ENCODE results near the gene CIB2. TPM values are rescaled to one million over a fixed set of nuclear protein-coding genes. Genes with fewer than 3 reads are reported as not detected.

Gene CIB2
- total RNA-seq, 1 experiment from 2014 or later, result 5.8 TPM

DNA sequence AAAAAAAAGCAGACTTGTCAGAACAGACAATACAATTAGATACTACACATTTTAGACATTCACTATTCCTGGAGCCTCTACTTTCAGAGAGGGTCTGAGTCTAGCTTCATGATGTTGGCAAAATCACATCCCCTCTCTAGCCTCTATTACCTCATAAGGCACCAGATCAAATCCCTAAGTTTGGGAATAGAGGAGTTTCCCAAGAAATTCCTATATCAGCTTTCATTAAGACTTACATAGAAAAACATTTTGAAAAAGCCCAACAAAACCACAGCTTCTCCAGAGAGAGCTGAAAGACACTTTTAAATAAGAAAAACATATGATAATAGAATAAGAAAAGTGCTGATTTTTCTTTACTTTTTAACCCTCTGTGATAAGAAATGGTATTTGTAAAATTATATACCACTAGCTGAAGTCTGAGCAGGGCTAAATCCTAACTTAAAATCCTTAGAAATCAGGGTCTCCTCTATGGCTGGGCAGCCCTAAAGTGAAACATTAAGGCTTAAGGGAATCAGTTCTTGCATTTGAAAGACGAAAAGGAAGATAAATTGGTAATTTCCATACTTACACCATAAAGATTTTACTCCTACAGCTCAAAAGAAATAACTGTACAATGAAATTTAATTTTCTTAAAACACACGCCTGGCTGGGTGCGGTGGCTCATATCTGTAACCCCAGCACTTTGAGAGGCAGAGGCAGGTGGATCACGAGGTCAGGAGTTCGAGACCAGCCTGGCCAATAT, 58.0 kb downstream of the CIB2 start:
- no peak for TF ChIP-seq EZH2 (IDR thresholded peaks at IDR 0.05; ENCODE audit: low read depth)
- TF ChIP-seq, protein P1, sequence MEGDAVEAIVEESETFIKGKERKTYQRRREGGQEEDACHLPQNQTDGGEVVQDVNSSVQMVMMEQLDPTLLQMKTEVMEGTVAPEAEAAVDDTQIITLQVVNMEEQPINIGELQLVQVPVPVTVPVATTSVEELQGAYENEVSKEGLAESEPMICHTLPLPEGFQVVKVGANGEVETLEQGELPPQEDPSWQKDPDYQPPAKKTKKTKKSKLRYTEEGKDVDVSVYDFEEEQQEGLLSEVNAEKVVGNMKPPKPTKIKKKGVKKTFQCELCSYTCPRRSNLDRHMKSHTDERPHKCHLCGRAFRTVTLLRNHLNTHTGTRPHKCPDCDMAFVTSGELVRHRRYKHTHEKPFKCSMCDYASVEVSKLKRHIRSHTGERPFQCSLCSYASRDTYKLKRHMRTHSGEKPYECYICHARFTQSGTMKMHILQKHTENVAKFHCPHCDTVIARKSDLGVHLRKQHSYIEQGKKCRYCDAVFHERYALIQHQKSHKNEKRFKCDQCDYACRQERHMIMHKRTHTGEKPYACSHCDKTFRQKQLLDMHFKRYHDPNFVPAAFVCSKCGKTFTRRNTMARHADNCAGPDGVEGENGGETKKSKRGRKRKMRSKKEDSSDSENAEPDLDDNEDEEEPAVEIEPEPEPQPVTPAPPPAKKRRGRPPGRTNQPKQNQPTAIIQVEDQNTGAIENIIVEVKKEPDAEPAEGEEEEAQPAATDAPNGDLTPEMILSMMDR (conservative IDR thresholded peaks at IDR 0.05), result no peak
- H3K9me3 ChIP-seq (ENCODE audit: insufficient read depth, low read depth), result no peaks in the 10 kb centered on the region
- 0 out of 2 replicates have a peak, but pooled peaks cover 15% of the 10 kb centered on the region for H3K79me2 ChIP-seq (ENCODE audit: low read depth)
- intact Hi-C loops (cut with micrococcal nuclease; ENCODE audit: unreplicated experiment), result no loop called here
- H3K27me3 ChIP-seq (ENCODE audit: insufficient read depth, low read depth), result no peaks in the 10 kb centered on the region
- CTCF ChIA-PET, result no interaction called here
- H3K4me3 ChIP-seq, result no peak overlapping the region
- no peak overlapping the region for H3K4me2 ChIP-seq
- H3F3A ChIP-seq (ENCODE audit: insufficient read depth, low read depth), result no peaks in the 10 kb centered on the region
- POLR2A ChIA-PET (ENCODE audit: unreplicated experiment), result interaction anchor here (0.5 kb wide), 1 partner anchor 11 kb away, joined by 10 read pairs; no protein-coding TSS in a partner anchor
- no TSS peak for BruUV-seq (replicated peaks)
- no peaks in the 10 kb centered on the region for H3K9me2 ChIP-seq (ENCODE audit: insufficient read depth)
- H2AFZ ChIP-seq, result no peak overlapping the region
- no peaks in the 10 kb centered on the region for H4K20me1 ChIP-seq (ENCODE audit: insufficient read depth)
- no peaks in the 10 kb centered on the region for H3K36me3 ChIP-seq (ENCODE audit: low read depth)
- no peak for DNase-seq
- H3K4me1 ChIP-seq (replicated peaks; ENCODE audit: insufficient read depth), result peaks cover 17% of the 10 kb centered on the region
- H3K27ac ChIP-seq, result no peak overlapping the region

DNA sequence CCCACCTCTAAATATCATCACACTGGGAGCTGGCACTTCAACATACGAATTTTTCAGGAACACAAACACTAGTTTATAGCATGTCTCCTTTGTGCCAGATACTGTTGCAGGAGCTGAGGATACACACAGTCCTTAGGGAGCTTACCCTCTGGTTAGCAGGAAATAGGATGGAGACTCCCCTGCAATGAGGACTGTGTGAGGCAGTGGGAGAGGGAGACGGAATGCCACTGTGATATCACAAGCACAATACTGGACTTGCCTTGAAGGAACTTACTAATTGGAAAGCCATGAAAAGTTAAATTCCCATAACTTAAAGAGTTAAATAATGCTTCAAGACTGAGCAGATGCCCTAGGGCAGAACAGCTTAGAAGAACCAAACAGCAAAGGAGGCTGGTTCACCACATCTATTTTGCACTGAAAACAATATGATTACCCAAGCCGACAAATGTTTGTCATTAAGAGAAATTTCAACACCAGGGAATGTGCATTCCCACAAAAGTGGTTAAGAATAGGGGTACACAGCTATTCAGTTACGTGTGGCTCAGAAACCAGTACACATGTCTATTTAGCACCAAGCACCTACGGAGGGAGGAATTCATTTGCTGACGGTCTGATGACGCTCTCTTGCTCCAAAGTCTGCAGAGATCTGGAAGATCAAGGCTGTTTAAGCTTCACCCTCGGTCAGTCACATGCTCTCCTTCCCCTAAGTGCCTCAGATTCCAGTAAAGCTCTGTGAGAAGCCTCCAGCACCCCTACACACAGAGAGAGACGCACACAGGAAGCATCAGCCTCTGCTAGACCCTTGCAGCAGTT, 59.0 kb downstream of the CIB2 start:
- POLR2A ChIA-PET (ENCODE audit: unreplicated experiment), result interaction anchor here (0.5 kb wide), 1 partner anchor 21 kb away, joined by 3 read pairs; no protein-coding TSS in a partner anchor

DNA sequence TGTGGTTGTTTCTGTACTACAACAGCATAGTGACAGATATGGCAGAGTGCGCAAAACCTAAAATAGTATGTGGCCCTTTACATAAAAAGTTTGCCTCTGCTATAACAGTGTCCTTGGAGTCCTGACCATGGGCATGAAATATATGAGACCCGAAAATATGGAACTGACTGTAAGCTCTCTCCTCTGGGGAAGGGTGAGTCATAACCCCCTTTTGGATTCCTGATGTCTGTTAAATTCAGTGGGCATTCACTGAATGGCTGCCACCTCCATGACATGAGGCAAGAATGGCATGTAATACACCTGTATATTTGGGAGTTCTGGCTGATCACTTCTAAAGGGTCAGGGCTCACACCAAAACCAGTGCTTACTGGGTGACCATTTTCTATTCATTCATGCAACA, 59.9 kb downstream of the CIB2 start:
- no peak overlapping the region for H3K4me2 ChIP-seq
- H3K79me2 ChIP-seq (ENCODE audit: low read depth), result 0 out of 2 replicates have a peak, but pooled peaks cover 10% of the 10 kb centered on the region
- no peak overlapping the region for H3K4me3 ChIP-seq
- no peak overlapping the region for H3K27ac ChIP-seq
- intact Hi-C loops (cut with micrococcal nuclease; ENCODE audit: unreplicated experiment), result no loop called here
- TF ChIP-seq, protein P1 (conservative IDR thresholded peaks at IDR 0.05), result no peak
- no peak for TF ChIP-seq EZH2 (IDR thresholded peaks at IDR 0.05; ENCODE audit: low read depth)
- no peaks in the 10 kb centered on the region for H3K9me2 ChIP-seq (ENCODE audit: insufficient read depth)
- no TSS peak for BruUV-seq (replicated peaks)
- H3K27me3 ChIP-seq (ENCODE audit: insufficient read depth, low read depth), result no peaks in the 10 kb centered on the region
- DNase-seq, result no peak
- ChIA-PET POLR2A (ENCODE audit: unreplicated experiment) (no interaction called here), CTCF (interaction anchor here (0.6 kb wide), 1 partner anchor 20 kb away, joined by 3 read pairs; no protein-coding TSS in a partner anchor)
- H3K9me3 ChIP-seq (ENCODE audit: insufficient read depth, low read depth), result no peaks in the 10 kb centered on the region
- H2AFZ ChIP-seq, result no peak overlapping the region
- H3K4me1 ChIP-seq (replicated peaks; ENCODE audit: insufficient read depth), result peaks cover 26% of the 10 kb centered on the region
- no peaks in the 10 kb centered on the region for H3K36me3 ChIP-seq (ENCODE audit: low read depth)
- H3F3A ChIP-seq (ENCODE audit: insufficient read depth, low read depth), result 0 out of 2 replicates have a peak, but pooled peaks cover 3% of the 10 kb centered on the region
- H4K20me1 ChIP-seq (ENCODE audit: insufficient read depth), result no peaks in the 10 kb centered on the region

More for the DNA sequence above, 59.0 kb downstream of the CIB2 start:
- H3K79me2 ChIP-seq (ENCODE audit: low read depth), result 0 out of 2 replicates have a peak, but pooled peaks cover 15% of the 10 kb centered on the region
- H3K27ac ChIP-seq, result no peak overlapping the region
- no peaks in the 10 kb centered on the region for H4K20me1 ChIP-seq (ENCODE audit: insufficient read depth)
- no peak overlapping the region for H3K4me2 ChIP-seq
- TF ChIP-seq EZH2 (IDR thresholded peaks at IDR 0.05; ENCODE audit: low read depth), result no peak
- TF ChIP-seq, protein P1 (conservative IDR thresholded peaks at IDR 0.05), result no peak
- H2AFZ ChIP-seq, result no peak overlapping the region
- no peaks in the 10 kb centered on the region for H3K27me3 ChIP-seq (ENCODE audit: insufficient read depth, low read depth)
- CTCF ChIA-PET, result interaction anchor here (0.6 kb wide), 1 partner anchor 21 kb away, joined by 3 read pairs; no protein-coding TSS in a partner anchor
- no peak overlapping the region for H3K4me3 ChIP-seq
- no TSS peak for BruUV-seq (replicated peaks)
- peaks cover 26% of the 10 kb centered on the region for H3K4me1 ChIP-seq (replicated peaks; ENCODE audit: insufficient read depth)
- H3F3A ChIP-seq (ENCODE audit: insufficient read depth, low read depth), result 0 out of 2 replicates have a peak, but pooled peaks cover 3% of the 10 kb centered on the region
- no peaks in the 10 kb centered on the region for H3K9me2 ChIP-seq (ENCODE audit: insufficient read depth)
- intact Hi-C loops (cut with micrococcal nuclease; ENCODE audit: unreplicated experiment), result no loop called here
- DNase-seq, result no peak
- H3K36me3 ChIP-seq (ENCODE audit: low read depth), result no peaks in the 10 kb centered on the region
- H3K9me3 ChIP-seq (ENCODE audit: insufficient read depth, low read depth), result no peaks in the 10 kb centered on the region

Data from PC-9 (cell line).